SK-N-DZ (cell line): ENCODE data around the gene CNKSR2.
A peak's percentile ranks its signal among the peaks of the same experiment; 100 is the strongest.
"Not testable (repeated sequence)": the region's sequence is repeated elsewhere in the genome, so short reads cannot be mapped to it uniquely, and the experiment has no call there.

Experiments used
- DNase-seq: peaks from one replicate; pipeline ENCODE4 v3.0.0-alpha.2; 2015; ENCODE audit warnings: low spot score

CNKSR2 gene

DNA sequence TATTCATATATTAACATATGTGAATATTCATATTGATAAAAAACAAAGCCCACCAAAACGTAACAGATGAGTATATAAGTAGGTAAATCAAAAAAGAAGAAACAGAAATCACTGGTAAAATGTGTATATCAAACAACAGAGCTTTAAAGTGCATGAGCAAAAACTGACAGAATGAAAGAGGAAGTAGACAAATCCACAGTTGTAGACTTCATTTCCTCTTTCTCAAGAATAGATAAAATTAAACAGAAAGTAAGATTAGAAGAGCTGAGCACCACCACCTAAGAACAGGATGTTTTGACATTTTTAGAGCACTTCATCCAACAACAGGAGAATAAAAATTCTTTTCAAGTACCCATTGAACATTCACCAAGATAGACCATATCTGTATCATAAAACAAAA, 64.6 kb downstream of the CNKSR2 start:
- no peak for DNase-seq

DNA sequence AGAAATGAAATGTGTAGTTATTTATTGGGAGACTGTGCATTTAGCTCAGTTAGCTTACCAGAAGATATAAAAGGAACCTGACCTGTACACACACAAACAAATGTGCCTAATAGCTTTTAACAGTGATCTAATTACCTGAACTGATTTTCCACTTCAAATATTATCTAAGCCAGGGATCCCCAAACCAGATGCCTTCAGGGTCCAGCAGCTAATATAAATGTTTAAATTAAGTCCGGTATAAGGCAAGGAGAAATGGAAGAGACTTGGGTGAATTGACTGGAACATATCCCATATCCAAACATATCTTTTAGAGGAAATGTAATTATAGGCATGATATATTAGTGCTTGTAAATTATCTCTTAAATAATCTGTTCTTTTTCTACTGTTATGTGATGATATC, 66.7 kb downstream of the CNKSR2 start:
- peak; percentile 53 for DNase-seq

DNA sequence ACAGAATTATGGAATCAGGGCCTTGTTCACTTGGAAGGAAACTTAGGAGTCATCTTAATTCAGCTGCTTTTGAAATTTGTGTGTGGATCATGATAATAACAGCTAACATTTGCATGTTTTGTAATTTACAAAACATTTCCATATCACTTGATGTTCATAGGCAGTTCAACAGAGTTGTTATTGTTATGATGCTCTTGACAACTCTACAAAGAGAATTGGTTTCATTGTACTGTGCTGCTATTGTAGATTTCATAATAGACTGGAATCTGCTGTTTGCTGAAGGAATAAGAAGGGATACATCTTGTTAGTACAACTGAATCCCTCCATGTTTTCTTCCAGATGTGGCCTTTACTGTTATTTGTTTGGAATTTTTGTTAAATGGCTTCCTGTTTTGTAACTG, 83.5 kb downstream of the CNKSR2 start:
- no peak for DNase-seq

DNA sequence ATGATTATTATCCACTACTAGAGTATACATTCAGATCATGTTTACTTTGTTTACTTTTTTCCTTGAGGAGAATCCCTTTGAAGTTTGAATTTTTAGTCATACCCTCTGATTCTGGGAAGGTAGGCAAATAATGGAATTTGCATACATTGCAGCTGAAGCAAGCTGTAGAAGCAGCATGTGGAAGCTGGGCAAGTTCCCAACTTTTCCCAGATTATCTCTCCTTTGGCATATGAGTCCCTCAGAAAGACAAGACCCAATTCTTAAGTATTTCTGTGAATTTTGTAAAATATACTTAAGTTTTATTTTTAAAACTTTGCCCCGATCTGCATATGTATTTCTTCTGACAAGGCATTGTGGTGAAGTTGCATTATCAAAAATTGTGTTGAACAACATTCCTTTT, 94.9 kb downstream of the CNKSR2 start:
- no peak for DNase-seq

DNA sequence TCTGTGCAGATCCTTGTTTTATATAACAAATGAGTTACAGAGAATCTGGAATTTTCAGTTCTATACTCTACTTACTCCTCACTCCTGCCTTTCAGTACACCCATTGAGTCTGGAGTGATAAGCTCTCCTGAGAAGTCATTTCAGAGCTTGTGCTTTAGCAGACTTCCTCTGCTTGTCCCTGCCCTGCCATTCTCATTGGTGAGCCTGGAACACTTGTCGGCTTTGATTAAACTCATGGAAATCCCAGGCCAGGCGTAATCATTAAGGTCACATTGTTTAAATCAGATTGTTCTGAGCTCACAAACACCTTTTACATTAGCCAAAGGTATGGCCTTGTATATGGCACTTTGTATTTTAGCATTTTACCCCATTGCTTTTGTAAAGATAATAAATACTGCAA, 102.7 kb downstream of the CNKSR2 start:
- peak; percentile 2 for DNase-seq

DNA sequence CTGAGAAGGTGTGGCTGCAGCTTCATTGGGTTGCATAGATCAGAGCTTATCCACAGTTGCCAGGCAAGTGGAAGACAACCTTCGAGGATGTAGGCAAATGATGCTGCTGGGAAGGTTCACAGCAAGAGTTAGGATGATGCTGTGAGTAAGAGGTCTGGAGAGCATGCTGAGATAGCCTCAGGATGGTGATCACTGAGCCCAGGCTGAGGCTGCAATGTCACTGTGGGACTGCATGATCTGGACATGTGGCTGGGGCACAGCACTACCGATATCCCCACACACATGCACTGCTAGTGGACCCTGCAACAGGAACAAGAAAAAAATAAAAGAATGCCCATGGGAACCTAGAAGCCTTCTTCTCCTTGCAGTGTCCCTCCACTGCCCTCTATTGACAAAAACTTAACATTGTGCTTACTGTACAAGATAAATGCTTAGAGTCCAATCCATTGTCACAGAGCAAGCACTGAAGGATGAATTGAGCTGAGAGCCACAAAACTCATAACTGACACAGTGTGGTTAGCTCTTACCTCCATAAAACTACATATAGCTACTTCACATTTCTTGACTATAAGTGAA, 105.6 kb downstream of the CNKSR2 start:
- DNase-seq, result peak; percentile 62

DNA sequence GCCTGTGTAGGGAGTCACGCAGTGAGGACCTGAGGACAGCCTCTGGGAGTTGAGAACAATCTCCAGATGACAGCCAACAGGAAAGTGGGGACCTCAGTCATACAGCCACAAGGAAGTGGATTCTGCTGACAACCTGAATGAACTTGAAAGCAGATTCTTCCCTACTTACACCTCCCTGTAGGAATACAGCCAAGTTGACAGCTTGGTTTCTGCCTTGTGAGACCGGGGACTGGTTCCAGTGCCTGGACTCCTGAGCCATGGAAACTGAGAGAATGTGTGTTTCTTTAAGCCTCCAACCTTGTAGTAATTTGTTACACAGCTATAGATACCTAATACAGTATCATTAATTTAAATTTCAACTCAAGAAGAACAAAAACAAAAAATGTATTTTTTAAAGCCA, 107.5 kb downstream of the CNKSR2 start:
- no peak for DNase-seq

DNA sequence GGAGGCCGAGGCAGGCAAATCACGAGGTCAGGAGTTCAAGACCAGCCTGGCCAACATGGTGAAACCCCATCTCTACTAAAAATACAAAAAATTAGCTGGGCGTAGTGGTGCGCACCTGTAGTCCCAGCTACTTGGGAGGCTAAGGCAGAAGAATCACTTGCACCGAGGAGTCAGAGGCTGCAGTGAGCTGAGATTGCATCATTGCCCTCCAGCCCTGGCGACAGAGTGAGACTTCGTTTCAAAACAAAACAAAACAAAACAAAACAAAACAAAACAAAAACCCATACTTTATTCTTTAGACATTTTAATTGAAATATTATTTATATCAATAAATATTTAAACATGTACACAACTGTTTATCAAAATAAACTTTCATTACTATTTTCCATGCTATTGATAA, 109.8 kb downstream of the CNKSR2 start:
- not testable (repeated sequence) for DNase-seq

DNA sequence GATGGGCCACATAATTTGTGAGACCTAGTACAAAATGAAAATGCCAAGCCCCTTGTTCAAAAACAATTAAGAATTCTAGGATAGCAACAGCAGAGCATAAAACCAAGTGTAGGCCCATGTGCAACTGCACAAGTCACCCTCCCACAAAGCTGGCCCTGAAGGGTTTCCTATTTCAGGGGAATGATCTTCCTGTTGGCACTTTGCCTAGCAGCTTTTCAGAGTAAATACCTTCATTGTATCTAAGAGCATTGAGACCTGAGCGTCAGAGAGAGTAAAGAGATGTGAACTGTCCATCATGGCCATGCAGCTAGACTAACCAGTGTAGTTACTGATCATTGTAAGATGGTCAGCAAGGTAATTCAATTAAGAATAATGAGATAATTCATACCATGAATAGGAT, 113.6 kb downstream of the CNKSR2 start:
- DNase-seq, result no peak

DNA sequence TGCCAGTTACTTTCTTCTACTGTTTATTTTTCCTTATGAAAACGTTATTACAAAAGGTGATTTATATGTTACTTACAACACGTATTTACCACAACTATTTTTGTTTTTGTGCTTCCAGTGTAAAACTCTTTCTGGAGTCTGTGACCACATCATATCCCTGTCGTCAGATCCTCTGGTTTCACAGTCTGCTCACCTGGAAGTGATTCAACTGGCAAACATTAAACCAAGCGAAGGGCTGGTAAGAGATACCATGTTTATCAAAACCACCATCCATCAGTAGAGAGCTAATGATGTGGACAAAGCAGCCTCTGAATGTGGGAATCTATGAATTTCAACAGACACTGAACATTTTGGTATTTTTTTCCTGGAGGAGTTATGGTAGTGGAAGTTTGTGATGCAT, 116.1 kb downstream of the CNKSR2 start:
- no peak for DNase-seq

DNA sequence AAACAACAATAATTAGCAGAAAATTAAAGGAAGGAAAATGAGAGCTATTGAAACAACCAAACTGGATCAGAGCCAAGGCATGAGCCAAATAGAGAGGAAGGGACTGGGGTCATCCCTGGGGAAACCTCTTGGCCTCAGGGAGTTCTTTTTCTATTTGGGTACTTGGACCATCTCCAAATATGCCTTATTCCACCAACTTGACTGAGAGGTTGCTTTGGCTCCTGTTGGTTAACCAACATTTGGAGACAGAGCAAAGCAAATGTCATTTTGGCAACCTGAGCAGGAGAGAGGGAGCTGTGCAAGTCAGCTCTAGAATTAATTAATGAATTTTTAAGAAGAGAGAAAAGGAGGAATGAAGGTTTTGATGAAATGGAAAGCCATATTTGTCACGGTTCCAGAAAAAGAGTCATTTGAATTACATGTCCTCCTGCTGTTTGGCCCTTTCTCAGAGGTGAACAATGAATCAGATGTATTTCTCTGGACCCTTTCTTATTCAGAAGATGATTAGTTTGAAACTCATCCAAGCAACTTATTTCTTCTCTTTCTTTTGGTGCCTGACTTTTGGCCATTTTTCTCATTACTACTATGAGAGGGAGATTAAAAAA, 119.1 kb downstream of the CNKSR2 start:
- no peak for DNase-seq

DNA sequence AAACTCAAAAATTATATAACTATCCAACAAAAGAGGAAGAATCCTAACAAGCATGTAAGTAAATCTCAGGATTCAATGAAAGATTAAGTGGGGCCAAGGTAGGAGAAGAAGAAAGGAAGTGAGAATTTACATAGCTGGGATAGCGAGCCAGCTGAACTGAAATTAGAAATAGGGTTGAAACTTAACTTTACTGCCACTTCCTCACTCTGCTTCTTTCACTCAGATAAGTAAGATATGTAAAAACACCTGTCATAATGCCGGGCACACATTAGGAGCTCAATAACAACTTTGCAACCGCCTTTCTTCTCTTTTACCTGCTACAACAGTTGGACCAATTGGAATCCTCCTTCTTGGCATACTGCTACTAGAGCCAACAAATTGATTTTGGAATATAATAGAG, 129.4 kb downstream of the CNKSR2 start:
- DNase-seq, result no peak

DNA sequence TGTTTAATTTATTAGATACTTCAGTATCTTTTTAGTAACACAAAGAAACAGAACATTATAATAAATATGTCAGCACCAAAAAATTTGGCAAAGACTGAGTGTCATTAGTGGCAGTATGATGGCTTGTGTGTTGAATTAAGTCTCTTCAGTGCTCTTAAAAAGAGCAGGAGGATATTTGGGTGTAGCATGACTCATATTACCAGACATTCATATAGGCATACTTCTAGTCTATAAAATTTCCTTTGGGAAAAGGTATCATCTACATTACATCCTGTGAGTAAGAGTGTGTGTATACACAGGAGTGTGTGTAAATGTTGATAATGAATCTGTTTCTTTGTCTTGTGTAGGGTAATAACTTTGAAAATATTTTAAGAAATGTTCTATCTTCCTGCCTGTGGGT, 135.7 kb downstream of the CNKSR2 start:
- DNase-seq, result no peak

DNA sequence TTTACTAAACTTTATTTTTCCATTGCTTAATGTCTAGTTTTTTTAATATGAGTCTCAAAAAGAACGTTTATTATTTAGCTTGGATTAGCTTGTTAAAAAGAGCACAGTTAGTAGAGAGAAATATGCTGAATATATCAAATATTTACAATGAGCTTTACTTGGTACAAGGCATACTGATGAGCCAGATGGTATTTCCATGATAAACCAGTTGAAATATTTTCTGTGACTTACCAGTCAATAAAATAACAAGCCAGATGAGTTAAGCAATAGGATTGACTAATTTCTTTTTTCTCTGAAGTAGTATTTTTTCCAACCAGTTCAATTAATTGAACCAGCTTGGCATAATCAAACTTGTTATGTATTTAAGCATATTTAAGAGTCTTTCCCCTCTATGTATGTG, 149.8 kb downstream of the CNKSR2 start:
- DNase-seq, result no peak

DNA sequence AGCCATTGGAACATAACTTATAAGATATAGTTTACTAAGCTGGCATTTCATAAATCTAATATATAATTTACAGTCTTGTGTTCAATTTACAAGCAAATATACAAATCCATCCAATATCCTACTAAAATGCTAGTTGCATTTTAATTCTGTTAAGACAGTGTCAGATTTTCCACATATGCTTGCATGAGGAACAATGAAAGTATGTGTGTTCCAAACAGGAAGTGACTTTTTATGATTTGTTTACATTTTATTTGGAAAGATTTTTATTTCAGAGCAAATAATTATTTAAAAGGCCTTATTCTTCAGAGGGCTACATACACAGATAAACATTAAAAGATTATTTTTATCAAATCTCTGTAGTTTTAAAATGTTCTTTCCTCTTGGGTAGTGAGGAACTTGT, 153.9 kb downstream of the CNKSR2 start:
- no peak for DNase-seq

DNA sequence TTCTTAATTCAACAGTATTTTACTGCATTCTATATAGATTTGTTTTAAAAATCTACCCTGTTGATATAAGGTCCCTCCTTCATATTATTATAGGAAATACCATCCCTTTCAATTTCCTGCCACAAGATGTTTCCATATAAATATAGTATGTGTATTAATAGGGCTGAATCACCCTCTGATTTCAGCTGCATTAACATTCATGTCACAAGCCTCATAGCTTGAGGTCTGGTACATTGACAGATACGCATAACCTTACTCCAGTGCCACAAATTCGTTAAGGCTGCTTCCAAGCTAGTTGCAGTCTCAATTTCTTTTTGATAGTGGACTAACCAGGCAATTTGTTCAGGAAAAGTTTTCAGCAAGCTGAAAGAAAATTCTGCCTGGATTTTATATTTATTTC, 155.6 kb downstream of the CNKSR2 start:
- DNase-seq, result no peak

DNA sequence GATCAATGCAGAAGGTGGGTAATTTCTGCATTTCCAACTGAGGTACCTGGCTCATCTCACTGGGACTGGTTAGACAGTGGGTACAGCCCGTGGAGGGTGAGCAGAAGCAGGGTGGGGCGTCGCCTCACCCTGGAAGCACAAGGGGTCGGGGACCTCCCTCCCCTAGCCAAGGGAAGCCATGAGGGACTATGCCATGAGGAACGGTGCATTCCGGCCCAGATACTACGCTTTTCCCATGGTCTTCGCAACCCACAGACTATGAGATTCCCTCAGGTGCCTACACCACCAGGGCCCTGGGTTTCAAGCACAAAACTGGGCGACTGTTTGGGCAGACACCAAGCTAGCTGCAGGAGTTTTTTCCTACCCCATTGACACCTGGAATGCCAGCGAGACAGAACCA, 170.4 kb downstream of the CNKSR2 start:
- DNase-seq, result not testable (repeated sequence)

DNA sequence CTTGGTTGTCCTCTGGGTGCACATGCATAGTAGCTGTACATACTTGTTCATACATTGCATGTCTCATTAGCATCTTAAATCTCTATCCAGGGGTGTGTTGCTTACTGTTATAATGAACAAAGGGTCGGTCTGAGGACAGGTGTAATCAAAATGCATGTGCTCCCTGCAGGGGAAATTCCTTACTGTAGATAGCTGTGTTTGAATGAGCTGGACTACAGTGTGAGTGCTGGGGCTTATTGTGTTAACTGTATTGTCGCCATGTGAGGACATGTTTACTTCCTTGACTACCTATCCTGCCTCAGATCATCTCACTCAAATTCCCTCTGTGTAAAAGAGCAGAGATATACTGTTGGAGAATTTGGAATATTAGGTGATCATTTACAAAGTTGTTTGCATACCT, 185.2 kb downstream of the CNKSR2 start:
- DNase-seq, result no peak

DNA sequence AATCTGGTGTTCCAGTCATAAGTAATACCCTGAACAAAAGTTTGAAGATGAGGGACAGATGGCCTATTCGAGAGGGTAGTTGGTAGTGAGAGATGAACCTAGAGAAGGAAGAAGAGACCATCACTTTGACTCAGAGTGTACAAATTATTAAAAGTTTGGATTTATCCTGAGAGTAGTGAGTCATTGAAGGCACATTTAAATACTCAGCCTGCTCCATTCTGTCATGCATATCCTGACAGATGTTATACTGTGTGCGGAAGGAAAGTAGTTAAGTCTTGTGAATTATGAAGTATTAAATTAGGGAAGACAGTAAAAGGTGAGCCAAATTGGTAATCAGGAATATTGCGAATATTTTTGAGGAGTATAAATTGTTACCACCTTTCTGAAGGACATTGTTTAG, 190.8 kb downstream of the CNKSR2 start:
- no peak for DNase-seq

DNA sequence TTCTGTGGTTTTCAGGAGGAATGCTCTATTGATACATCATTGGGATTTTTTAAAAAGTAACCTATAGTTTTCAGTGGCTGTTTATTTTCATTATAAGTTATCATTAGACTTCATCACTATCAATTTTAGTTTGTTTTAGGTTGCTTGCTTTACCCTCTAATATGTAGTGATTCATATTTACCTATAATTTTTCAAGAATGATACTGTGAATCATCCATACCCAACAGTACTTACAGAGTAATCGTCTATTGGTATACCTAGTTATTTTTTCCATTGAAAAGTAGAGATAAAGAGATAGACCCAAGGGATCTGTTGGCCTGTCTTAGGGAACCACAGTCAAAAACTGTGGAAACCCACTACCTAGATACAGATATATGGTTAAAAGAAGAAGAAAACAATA, 200.6 kb downstream of the CNKSR2 start:
- DNase-seq, result no peak

DNA sequence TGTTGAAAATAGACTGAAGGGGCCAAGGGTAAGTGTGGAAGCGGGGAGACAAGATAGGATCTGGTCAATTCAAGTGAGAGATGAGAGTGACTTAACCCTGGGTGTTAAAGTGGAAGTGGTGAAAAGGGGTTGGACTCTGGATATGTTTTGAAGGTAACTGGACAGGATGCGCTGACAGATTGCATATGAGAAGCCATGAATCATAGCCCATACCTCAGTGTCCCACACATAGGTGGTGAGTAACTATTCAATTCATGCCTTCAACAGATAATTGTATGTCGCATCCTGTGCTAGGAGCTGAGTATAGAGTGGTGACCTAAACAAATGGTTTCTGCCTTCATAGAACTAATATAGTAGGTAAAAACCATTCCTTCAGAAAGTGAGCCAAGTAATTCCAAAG, 207.3 kb downstream of the CNKSR2 start:
- no peak for DNase-seq

DNA sequence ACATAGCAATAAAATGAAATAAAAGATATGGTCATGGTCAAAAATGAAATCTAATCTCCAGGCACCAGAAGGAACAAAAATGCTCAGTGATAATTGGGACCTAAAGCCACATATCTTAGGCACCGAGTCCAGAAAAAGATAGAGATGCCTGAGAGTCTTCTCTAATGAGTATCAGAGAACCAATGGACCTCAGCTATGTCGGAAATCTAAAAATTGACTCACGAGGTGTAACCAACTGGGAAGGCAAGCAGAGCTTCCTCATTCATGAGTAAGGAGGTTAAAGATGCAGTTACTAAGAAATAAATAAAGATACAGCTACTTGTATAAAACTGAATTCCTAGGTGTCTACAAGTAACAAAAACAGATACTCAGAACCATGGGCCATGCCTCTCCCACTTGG, 211.8 kb downstream of the CNKSR2 start:
- DNase-seq, result no peak

DNA sequence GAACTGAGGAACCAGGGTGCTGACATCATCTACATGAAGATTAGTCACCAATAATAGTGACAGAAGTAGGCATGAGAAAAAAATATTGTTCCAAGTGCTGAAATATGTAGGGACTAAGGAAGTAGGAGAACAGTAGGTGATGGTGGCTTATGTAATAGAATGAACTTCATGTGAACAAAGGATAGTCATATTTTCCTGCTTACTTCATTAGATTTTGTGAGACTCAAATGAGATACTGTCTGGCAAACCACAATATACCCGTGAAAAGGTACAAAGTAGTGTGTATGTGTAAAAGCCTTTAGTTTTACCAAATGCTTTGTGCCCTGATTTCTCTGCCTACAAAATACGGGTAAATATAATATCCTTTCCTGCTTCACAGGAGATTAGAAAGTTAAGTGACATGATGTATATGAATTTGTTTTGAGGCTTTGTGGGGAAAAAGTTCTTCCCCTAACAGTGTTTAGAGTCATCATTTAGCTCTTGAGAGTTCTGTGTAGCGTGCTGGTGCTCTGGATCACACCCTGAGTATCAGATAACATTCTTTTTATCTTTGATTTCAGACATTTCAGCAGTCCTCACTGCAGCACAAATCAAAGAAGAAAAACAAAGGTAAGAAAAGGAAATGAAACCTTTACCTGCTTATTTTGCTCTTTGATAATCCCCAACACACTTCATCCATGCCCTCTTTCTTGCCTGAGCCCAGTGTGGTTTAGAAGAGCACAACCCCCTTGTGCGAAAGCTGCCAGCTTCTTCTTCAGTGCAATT, 216.0 kb downstream of the CNKSR2 start:
- no peak for DNase-seq
